ENCODE results near the gene SPATA24.
"Not testable (repeated sequence)": the region's sequence is repeated elsewhere in the genome, so short reads cannot be mapped to it uniquely, and the experiment has no call there.

Gene SPATA24

DNA sequence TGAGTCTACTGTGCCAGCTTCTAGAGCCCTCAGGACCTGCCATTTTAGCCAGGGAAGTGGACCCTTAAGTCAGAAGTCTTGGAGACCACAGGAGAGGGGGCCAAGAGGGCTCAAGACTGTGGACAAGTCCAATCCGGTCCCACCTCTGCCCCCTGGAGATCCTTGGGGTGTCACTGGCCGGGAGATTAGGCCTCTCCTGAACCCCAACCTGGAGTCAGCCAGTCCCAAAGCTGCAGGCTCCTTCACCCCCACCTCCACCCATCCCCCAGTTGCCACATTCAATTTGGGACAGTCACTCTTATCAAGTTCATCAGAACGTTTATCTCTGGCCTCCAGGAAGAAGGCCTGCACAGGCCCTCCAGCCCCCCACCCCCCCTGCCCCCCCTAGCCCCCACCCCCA lies 21.1 kb downstream of the SPATA24 start:
- DNase-seq (ENCODE audit: low read depth) = no peak

DNA sequence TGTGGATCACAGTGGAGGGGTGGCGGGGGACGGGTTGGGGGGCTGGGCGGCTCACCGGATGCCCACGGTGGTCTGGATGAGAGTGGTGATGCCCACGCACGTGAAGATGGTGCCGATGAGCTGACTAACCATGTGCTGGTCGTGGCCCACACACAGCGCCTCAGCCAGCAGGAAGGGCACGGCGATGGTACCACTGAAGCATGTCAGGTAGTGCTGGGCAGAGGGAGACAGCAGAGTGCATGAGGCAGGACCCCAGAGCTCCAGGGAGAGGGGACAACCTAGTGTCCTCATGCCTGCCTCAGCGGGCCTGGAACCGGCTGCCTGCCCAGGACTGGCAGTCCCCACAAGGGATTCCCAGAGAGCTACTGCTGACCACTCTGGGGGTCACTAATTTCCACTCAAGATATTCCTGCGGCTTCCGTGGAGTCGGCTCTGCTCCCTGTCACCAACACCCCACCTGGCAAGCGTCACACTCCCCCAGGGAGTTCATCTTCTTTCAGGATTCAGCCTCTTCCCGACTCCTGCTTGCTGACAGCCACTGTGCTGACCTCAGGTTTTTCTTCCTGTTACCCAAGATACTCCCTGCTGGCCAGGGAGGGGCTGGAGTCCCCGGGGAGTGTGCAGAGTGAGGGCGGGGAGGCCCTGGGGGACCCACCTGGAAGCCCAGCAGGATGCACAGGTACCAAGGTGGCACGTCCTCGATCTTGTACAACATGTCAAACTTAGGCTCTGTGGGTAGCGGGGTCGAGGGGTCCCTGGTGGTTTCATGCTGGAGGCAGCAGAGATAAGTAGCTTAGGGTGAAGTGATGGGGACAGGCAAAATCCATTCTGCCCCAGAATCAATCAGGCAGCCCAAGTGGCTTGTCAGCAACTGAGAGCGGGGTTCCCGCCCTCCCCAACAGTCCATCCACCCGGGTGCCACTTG lies 21.8 kb downstream of the SPATA24 start:
- DNase-seq (ENCODE audit: low read depth) = no peak

DNA sequence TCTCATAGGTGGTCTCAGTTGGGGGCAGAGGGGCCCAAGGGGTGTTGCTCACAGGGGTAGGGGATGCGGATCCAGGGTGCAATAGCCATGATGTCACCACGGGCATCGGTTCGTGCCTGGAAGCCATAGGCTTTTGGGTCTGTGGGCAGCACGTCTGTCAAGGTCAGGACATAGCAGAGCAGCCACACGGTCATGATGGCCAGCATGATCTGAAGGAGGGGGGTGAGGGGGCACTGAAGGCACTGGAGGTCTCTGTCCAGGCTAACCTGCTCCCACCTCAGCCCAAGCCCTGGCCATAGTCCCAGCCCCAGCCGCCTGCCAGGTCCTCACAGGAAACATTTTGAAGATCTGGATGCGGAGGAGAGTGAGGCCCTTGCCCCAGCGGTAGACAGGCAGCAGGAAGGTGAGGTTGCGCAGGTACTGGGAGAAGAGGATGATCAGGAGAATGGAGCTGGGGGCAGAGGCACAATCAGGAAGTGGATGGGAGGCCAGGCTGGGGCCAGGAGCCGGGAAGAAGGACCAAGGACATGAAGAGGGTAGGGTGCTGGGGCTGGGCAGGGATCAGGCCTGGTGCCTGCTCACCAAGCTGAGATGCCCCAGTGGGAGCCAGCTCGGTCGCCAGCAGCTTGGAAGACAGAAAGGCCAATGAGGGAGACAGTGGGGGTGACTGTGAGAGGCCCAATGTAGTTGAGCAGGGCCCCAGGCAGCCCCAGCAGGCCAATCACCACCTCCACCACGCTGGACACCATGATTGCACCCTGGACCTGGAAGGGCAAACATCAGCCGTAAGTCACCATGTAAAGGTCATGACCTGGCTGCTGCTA lies 24.1 kb downstream of the SPATA24 start:
- DNase-seq (ENCODE audit: low read depth) = no peak

GRCh38 chr5:139378941-139379361 lies 24.9 kb downstream of the SPATA24 start:
- DNase-seq (ENCODE audit: low read depth) = no peak

DNA sequence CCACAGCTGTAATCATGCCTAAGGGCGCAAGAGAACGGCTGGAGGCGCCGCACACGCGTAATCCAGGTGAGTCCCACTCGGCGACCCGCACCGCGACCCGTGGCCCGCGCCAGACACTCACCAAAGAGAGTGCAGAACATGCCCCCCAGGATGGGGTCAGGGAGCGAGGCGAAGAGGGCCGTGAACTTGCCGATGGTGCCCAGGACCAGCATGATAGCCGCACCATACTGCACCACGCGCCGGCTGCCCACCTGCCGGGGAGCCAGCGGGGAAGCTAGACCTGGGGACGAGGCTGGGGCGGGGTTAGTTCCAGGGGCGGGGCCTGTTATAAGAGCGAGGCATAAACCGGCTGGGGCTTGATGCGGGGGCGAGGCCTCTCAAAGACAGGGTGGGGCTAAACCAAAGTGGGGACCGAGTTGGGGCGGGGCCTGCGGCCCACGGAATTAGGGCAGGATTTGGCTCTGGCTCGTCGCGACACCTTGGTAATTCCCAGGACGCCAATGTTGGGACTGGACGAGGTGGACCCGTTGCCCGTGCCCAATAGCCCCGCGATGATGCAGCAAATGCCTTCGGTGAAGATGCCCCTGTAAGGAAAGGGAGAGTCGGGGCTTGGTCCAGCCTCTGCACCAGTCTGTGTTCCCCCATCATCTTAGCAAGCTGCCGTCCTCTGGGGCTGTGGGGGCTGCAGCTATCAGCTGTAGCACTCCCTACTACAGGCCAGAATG lies 25.6 kb downstream of the SPATA24 start:
- DNase-seq (ENCODE audit: low read depth) = no peak

GRCh38 chr5:139377226-139377625 lies 26.7 kb downstream of the SPATA24 start:
- DNase-seq (ENCODE audit: low read depth) = no peak

DNA sequence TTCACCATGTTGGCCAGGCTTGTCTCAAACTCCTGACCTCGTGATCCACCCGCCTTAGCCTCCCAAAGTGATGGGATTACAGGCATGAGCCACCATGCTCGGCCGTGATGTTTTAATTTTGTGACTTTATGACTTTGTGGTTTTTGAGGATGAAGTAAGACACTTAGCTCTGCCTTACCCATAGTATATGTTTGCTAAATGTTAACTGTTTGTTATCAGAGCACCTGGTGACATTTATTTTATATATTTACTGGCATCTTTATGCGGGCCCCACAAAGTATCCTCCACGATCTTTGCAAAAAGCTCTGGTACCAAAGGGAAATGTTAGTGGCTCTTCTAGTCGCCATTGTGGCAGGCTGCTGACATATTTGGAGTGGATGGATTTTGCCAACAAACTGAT lies 27.5 kb downstream of the SPATA24 start:
- DNase-seq (ENCODE audit: low read depth) = no peak

DNA sequence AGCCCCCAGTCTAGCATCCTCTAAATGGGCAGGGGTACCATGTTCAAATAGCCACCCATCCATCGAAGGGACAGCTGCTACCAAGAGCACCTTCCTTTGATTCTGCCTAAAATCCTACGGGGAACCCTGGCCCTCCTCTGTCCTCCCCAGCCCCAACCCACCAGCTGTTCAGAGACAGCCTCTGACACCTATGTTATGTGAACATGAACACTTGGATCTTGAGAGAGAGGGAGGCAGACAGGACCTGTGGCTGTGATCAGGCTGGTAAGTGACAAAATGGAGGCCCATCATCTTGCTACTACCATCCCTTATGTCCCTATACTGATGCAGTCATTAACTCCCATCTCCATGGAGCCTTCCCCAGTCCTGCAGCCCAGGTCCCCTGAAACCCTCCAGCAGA lies 29.0 kb downstream of the SPATA24 start:
- no peak for DNase-seq (ENCODE audit: low read depth)

- DNase-seq (ENCODE audit: low read depth) = no peak
Observed at GRCh38 chr5:139371482-139372435, 32.1 kb downstream of the SPATA24 start.

DNA sequence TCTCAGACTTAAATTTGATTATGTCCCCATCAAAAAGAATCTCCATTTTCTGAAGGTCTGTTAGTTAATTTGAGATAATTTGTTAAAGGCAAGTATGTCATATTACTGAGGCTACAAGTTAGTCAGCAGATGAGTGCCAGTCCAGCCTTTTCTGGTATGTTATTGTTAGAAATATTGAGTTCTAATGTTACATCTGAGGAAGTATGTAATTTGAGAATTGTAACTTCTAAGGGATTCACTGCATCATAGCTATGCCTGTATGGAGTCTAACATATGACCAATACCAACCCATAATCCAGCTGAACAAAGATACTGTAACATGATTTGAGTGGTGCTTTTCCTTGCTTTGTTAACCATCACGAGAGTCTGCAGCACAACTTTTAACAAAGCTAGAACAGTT lies 34.7 kb downstream of the SPATA24 start:
- no peak for DNase-seq (ENCODE audit: low read depth)

- DNase-seq (ENCODE audit: low read depth) = no peak
Observed at GRCh38 chr5:139368613-139369012, 35.3 kb downstream of the SPATA24 start.

GRCh38 chr5:139364466-139364865 lies 39.4 kb downstream of the SPATA24 start:
- DNase-seq (ENCODE audit: low read depth) = no peak

GRCh38 chr5:139363937-139364336 lies 40.0 kb downstream of the SPATA24 start:
- no peak for DNase-seq (ENCODE audit: low read depth)

GRCh38 chr5:139361835-139362429 lies 42.0 kb downstream of the SPATA24 start:
- no peak for DNase-seq (ENCODE audit: low read depth)

- DNase-seq (ENCODE audit: low read depth) = no peak
Observed at GRCh38 chr5:139360384-139360783, 43.5 kb downstream of the SPATA24 start.

DNA sequence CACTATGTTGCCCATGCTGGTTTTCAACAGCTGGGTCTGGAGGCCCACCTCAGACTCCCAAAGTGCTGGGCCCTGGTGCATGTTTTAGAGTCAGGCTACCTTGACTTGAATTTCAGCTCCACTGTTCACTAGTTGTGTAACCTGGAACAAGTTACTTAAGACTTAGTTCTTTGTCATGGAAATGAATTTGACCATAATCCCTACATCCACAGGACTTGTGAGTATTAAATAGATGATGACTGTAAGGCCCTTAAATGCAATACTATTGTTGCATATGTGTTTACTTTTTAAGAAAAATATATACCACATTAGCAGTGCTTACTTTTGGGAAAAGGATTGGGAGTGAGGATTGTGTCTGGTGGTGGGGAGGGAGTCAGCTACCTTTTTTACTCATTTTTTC lies 45.8 kb downstream of the SPATA24 start:
- DNase-seq (ENCODE audit: low read depth) = no peak

- DNase-seq (ENCODE audit: low read depth) = not testable (repeated sequence)
Observed at GRCh38 chr5:139355900-139356299, 48.0 kb downstream of the SPATA24 start.

DNA sequence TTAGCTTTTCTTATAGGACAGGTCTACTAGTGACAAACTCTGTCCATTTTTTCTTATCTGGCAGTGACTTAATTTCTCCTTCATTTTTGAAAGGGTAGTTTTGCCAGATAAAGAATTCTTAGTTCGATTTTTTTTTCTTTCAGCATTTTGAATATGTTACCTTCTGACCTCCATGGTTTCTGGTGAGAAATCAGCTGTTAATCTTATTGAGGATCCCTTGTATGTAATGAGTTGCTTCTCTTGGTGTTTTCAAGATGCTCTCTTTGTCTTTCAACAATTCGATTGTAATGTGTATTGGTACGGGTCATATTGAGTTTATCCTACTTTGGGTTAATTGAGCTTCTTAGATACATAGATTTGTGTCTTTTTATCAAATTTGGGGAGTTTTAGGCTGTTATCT lies 49.7 kb downstream of the SPATA24 start:
- DNase-seq (ENCODE audit: low read depth) = no peak

DNA sequence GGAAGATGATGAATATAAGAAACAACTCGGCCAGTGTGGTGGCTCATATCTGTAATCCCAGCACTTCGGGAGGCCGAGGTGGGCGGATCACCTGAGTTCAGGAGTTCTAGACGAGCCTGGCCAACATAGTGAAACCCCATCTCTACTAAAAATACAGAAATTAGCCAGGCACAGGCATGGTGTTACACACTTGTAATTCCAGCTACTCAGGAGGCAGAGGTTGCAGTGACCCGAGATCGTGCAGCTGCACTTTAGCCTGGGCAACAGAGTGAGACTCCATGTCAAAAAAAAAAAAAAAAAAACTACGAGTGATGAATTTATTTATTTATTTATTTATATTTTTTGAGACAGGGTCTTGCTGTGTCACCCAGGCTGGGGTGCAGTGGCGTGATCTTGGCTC lies 56.0 kb downstream of the SPATA24 start:
- not testable (repeated sequence) for DNase-seq (ENCODE audit: low read depth)

All from stimulated activated CD8-positive, alpha-beta memory T cell treated with anti-CD3 and anti-CD28 coated beads, Interleukin-12 subunit alpha, Interleukin-12 subunit beta, amount 100 ng/mL, for 1 hour (primary cell).